T-helper 22 cell (primary cell): Measurements from ENCODE around the gene OR8B12.

ENCODE experiments used
- DNase-seq: peaks from one replicate; pipeline ENCODE4 v3.0.0-alpha.2; 2020; ENCODE audit warnings: low read depth

Gene OR8B12

GRCh38 chr11:124543554-124543953, at the start of gene OR8B12:
OR8B12 (minus strand) TSS chr11:124543654; CDS start chr11:124543654, 0 bp downstream.
- DNase-seq: no peak

GRCh38 chr11:124592627-124593026, 49.2 kb upstream of the OR8B12 start:
- no peak for DNase-seq

GRCh38 chr11:124591430-124591829, 48.0 kb upstream of the OR8B12 start:
- no peak for DNase-seq

GRCh38 chr11:124586238-124586860, 42.9 kb upstream of the OR8B12 start:
- DNase-seq: no peak

- no peak for DNase-seq
Measured at GRCh38 chr11:124584681-124585372, 41.4 kb upstream of the OR8B12 start.

- no peak for DNase-seq
Measured at GRCh38 chr11:124583781-124584180, 40.3 kb upstream of the OR8B12 start.

- no peak for DNase-seq
Measured at GRCh38 chr11:124582565-124582964, 39.1 kb upstream of the OR8B12 start.

GRCh38 chr11:124581817-124582216, 38.4 kb upstream of the OR8B12 start:
- no peak for DNase-seq

GRCh38 chr11:124578761-124579160, 35.3 kb upstream of the OR8B12 start:
- no peak for DNase-seq

- DNase-seq: no peak
Measured at GRCh38 chr11:124577716-124578427, 34.4 kb upstream of the OR8B12 start.

- no peak for DNase-seq
Measured at GRCh38 chr11:124570160-124570559, 26.7 kb upstream of the OR8B12 start.

GRCh38 chr11:124569697-124570096, 26.2 kb upstream of the OR8B12 start, which contains the start of gene OR8A1:
OR8A1 (plus strand) TSS chr11:124569997; CDS start chr11:124570120, 123 bp downstream.
- DNase-seq: no peak

- no peak for DNase-seq
Measured at GRCh38 chr11:124556828-124557227, 13.4 kb upstream of the OR8B12 start.

GRCh38 chr11:124551987-124552386, 8.5 kb upstream of the OR8B12 start:
- no peak for DNase-seq

GRCh38 chr11:124551189-124551588, 7.7 kb upstream of the OR8B12 start:
- no peak for DNase-seq

- no peak for DNase-seq
Measured at GRCh38 chr11:124543145-124543544, 309 bp downstream of the OR8B12 start.

GRCh38 chr11:124541204-124541603, 2.2 kb downstream of the OR8B12 start:
- no peak for DNase-seq

GRCh38 chr11:124538019-124538418, 5.4 kb downstream of the OR8B12 start:
- DNase-seq: no peak

- no peak for DNase-seq
Measured at GRCh38 chr11:124536520-124536919, 6.9 kb downstream of the OR8B12 start.

- no peak for DNase-seq
Measured at GRCh38 chr11:124535552-124536232, 7.8 kb downstream of the OR8B12 start.

GRCh38 chr11:124534051-124534450, 9.4 kb downstream of the OR8B12 start:
- no peak for DNase-seq

- DNase-seq: no peak
Measured at GRCh38 chr11:124533626-124534025, 9.8 kb downstream of the OR8B12 start.

GRCh38 chr11:124520550-124520854, 23.0 kb downstream of the OR8B12 start:
- DNase-seq: no peak
